ENCODE results near the gene FYCO1. TPM values are rescaled to one million over a fixed set of nuclear protein-coding genes. Genes with fewer than 3 reads are reported as not detected.

FYCO1 gene
- total RNA-seq, 2 experiments from 2014 or later: 14.1 to 14.5 TPM

DNA sequence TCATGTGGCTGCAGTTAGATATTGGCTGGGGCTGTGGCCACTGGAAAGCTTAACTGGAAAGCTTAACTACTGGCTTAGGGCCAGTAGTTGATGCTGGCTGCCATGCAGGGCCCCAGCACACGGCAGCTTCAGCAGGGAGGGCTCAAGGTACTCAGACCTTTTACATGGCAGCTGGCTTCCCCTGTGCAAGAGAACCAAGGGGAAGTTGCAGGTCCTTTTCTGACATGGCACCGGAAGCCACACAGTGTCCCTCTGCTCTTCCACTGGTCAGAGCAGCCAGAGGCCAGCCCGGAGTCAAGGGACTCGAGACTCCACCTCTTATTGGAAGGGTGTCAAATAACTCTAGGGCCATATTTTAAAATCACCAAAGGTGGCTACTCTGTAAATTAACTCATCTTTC is 84.7 kb downstream of the FYCO1 start:
- H3K4me3 Mint-ChIP-seq: no peak overlapping the region
- DNase-seq (no peak), ATAC-seq (no peak)
- POLR2A ChIA-PET: interaction anchor here (1.1 kb wide), 1 partner anchor 69 kb away, joined by 3 read pairs; the partner anchor contains the start of gene LZTFL1
- CTCF ChIA-PET: interaction anchor here (0.7 to 2.9 kb wide), 4 partner anchors 10 to 168 kb away, joined by 3 to 7 read pairs (median 4); no protein-coding TSS in a partner anchor
- H3K9me3 Mint-ChIP-seq: no peaks in the 10 kb centered on the region
- TF ChIP-seq, protein P1, sequence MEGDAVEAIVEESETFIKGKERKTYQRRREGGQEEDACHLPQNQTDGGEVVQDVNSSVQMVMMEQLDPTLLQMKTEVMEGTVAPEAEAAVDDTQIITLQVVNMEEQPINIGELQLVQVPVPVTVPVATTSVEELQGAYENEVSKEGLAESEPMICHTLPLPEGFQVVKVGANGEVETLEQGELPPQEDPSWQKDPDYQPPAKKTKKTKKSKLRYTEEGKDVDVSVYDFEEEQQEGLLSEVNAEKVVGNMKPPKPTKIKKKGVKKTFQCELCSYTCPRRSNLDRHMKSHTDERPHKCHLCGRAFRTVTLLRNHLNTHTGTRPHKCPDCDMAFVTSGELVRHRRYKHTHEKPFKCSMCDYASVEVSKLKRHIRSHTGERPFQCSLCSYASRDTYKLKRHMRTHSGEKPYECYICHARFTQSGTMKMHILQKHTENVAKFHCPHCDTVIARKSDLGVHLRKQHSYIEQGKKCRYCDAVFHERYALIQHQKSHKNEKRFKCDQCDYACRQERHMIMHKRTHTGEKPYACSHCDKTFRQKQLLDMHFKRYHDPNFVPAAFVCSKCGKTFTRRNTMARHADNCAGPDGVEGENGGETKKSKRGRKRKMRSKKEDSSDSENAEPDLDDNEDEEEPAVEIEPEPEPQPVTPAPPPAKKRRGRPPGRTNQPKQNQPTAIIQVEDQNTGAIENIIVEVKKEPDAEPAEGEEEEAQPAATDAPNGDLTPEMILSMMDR (IDR thresholded peaks at IDR 0.05): no peak
- H3K36me3 Mint-ChIP-seq (ENCODE audit: low read depth): no peaks in the 10 kb centered on the region
- H3K4me1 Mint-ChIP-seq (ENCODE audit: low read depth): peaks cover 31% of the 10 kb centered on the region
- no peak overlapping the region for H3K27ac Mint-ChIP-seq
- peaks cover 26% of the 10 kb centered on the region for H3K27me3 Mint-ChIP-seq
- intact Hi-C loops (cut with micrococcal nuclease): loop anchor here (10.0 kb wide), 1 partner anchor 216 kb away; no protein-coding TSS in a partner anchor

DNA sequence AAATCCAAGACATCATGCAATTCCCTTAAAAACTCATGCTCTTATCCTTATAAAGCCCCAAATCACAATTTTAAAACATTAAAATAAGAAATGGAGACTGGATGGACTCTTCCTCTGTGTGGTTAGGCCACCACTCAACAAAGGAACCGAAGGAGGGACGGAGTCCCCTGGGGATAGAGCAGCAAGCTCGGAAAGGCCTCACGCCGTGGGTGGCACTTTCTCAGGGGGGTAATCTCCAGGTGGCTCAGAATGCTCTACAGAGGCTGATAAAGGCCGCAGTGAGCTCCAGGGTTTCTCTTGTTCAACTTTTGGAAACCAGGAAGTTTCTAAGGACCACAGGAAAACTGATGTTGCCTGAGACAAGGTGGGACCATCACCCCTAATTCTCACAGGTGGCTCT is 86.1 kb downstream of the FYCO1 start:
- TF ChIP-seq, protein P1 (IDR thresholded peaks at IDR 0.05): no peak
- peaks cover 5% of the 10 kb centered on the region for H3K36me3 Mint-ChIP-seq (ENCODE audit: low read depth)
- H3K27ac Mint-ChIP-seq: no peak overlapping the region
- no peaks in the 10 kb centered on the region for H3K9me3 Mint-ChIP-seq
- ATAC-seq: no peak
- intact Hi-C loops (cut with micrococcal nuclease): no loop called here
- peaks cover 24% of the 10 kb centered on the region for H3K4me1 Mint-ChIP-seq (ENCODE audit: low read depth)
- no peak overlapping the region for H3K4me3 Mint-ChIP-seq
- CTCF ChIA-PET: interaction anchor here (1.0 to 2.9 kb wide), 3 partner anchors 20 to 170 kb away, joined by 3 to 7 read pairs (median 3); no protein-coding TSS in a partner anchor
- no peak for DNase-seq
- POLR2A ChIA-PET: interaction anchor here (0.6 kb wide), 1 partner anchor 53 kb away, joined by 3 read pairs; no protein-coding TSS in a partner anchor
- peaks cover 30% of the 10 kb centered on the region for H3K27me3 Mint-ChIP-seq

DNA sequence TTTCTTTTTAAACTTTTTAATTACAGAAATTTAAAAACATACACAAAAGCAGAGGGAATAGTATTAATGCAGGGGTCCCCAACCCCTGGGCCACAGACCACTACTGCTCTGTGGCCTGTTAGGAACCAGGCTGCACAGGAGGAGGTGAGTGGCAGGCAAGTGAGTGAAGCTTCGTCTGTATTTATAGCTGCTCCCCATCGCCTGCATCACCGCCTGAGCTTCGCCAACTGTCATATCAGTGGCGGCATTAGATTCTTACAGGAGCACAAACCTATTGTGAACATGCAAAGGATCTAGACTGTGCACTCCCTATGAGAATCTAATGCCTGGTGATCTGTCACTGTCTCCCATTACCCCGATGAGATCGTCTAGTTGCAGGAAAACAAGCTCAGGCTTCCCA is 86.9 kb downstream of the FYCO1 start:
- peaks cover 30% of the 10 kb centered on the region for H3K27me3 Mint-ChIP-seq
- TF ChIP-seq, protein P1 (IDR thresholded peaks at IDR 0.05): no peak
- intact Hi-C loops (cut with micrococcal nuclease): no loop called here
- H3K4me1 Mint-ChIP-seq (ENCODE audit: low read depth): peaks cover 22% of the 10 kb centered on the region
- ChIA-PET CTCF (interaction anchor here (1.2 to 2.9 kb wide), 3 partner anchors 21 to 165 kb away, joined by 3 to 7 read pairs (median 4); no protein-coding TSS in a partner anchor), POLR2A (no interaction called here)
- peaks cover 5% of the 10 kb centered on the region for H3K36me3 Mint-ChIP-seq (ENCODE audit: low read depth)
- no peak overlapping the region for H3K27ac Mint-ChIP-seq
- no peak for ATAC-seq
- H3K4me3 Mint-ChIP-seq: no peak overlapping the region
- no peak for DNase-seq
- H3K9me3 Mint-ChIP-seq: no peaks in the 10 kb centered on the region

DNA sequence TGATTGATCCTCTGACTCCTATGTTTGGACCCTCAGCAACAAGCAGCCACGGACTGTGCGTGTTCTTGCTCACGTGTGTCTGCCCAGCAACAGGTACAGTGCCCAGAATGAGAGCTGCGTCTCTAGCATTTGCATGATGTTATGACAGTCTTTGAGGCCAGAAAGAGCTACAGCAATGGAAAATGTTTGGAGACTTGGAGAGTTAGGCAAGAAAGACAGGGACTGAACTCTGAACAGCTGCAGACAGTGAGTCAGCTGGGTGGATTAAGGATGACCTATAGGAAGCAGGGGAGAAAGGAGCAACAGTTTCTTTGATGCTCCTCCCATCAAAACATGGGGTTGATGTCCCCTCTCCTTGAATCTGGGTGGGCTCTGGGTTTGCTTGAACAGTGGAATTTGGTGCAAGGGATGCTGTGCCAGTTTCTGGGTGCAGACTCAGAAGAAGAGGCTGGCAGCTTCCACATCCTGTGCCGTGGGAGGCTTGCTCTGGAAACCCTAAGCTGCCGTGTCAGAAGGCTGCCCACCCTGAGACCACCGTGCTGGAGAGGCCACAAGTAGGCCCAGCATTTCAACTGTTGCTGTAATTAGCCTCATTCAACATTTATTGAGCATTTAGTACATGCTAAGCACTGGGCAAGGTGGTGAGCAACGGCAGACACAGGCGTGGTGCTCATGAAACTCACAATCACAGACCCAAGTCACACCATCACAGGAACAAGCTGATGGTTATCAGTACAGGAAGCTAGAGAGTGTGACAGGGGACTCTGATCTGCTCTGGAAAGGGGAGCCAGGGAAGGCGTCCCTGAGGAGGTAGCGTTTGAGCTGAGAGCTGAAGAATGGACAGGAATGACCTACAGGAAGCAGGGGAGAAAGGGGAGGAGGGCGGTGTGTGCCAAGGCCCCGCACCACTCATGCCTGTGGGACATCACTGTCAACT is 87.6 kb downstream of the FYCO1 start:
- POLR2A ChIA-PET: interaction anchor here (0.6 kb wide), 1 partner anchor 33 kb away, joined by 3 read pairs; no protein-coding TSS in a partner anchor
- H3K4me3 Mint-ChIP-seq: no peak overlapping the region
- no peaks in the 10 kb centered on the region for H3K9me3 Mint-ChIP-seq
- TF ChIP-seq, protein P1 (IDR thresholded peaks at IDR 0.05): no peak
- peaks cover 25% of the 10 kb centered on the region for H3K27me3 Mint-ChIP-seq
- no peak overlapping the region for H3K27ac Mint-ChIP-seq
- CTCF ChIA-PET: interaction anchor here (1.2 to 2.9 kb wide), 3 partner anchors 21 to 165 kb away, joined by 3 to 7 read pairs (median 4); no protein-coding TSS in a partner anchor
- H3K36me3 Mint-ChIP-seq (ENCODE audit: low read depth): peaks cover 5% of the 10 kb centered on the region
- intact Hi-C loops (cut with micrococcal nuclease): no loop called here
- peak; percentile 31 for DNase-seq
- H3K4me1 Mint-ChIP-seq (ENCODE audit: low read depth): peaks cover 22% of the 10 kb centered on the region
- ATAC-seq: peak; percentile 78

All from activated CD8-positive, alpha-beta T cell treated with anti-CD3 and anti-CD28 coated beads for 36 hours (primary cell).